DND-41 (cell line): ENCODE results near the gene PADI2.

Experiments used
- CTCF ChIP-seq: IDR thresholded peaks from 2 replicates; pipeline ENCODE4 v1.5.1; 2012; ENCODE audit warnings: borderline replicate concordance, low read length, moderate library complexity, mild to moderate bottlenecking; ENCODE audit not compliant: poor library complexity, severe bottlenecking; ENCODE audit errors: extremely low read depth
- EZH2 ChIP-seq: IDR thresholded peaks from 3 replicates; pipeline ENCODE4 v1.6.1; 2012; ENCODE audit warnings: borderline replicate concordance, low read depth, mild to moderate bottlenecking, moderate library complexity, low read length, inconsistent platforms; ENCODE audit not compliant: severe bottlenecking

- no peak for TF ChIP-seq CTCF
- TF ChIP-seq EZH2 = no peak
Measured at GRCh38 chr1:17045150-17045549, 74.1 kb downstream of the PADI2 start.
